Testis (tissue), 3 donors: Measurements from ENCODE around the gene ZNF804B. TPM values are rescaled to one million over a fixed set of nuclear protein-coding genes. Genes with fewer than 3 reads are reported as not detected.

Experiments used
- DNase-seq: peaks from one replicate; pipeline ENCODE4 v3.0.0-alpha.2; 2019
- H3K27ac ChIP-seq, 2 donors: fragments of 200-600 bp; sonication (generic); one replicate each; pipeline ENCODE4 v1.5.1; 2019
- H3K27me3 ChIP-seq: fragments of 200-600 bp; sonication (generic); one replicate; pipeline ENCODE4 v1.5.1; 2019
- H3K36me3 ChIP-seq: fragments of 200-600 bp; sonication (generic); one replicate; pipeline ENCODE4 v1.5.1; 2017; ENCODE audit warnings: low read depth; ENCODE audit errors: missing control alignments
- H3K4me1 ChIP-seq: fragments of 200-600 bp; sonication (generic); one replicate; pipeline ENCODE4 v1.5.1; 2019
- H3K4me3 ChIP-seq, 2 donors: fragments of 200-600 bp; sonication (generic); one replicate each; pipeline ENCODE4 v1.5.1; 2017 to 2019
- H3K9me3 ChIP-seq: fragments of 200-600 bp; sonication (generic); one replicate; pipeline ENCODE4 v1.5.1; 2017
- CTCF ChIP-seq, 3 experiments: fragments of 450-650 bp in 2 of 3; fragments of 200-600 bp in 1 of 3; sonication (generic) in 1 of 3; IDR thresholded peaks; one replicate each; pipeline ENCODE4 v1.5.1; 2016 to 2019; ENCODE audit warnings: antibody characterized with exemption in 3 of 3, mild to moderate bottlenecking in 2 of 3, moderate library complexity in 1 of 3
- POLR2A ChIP-seq: fragments of 450-650 bp; IDR thresholded peaks from one replicate; pipeline ENCODE4 v1.6.1; 2017; ENCODE audit warnings: antibody characterized with exemption, mild to moderate bottlenecking, moderate library complexity
- WGBS, 2 donors: methylation state at CpG; one replicate each; pipeline ENCODE4 v1.1.5; 2018; 5-methylcytosine and 5-hydroxymethylcytosine counted together
- intact Hi-C: fragments of 100-400 bp; cut with DNase I; formaldehyde crosslinking; loops from one replicate; pipeline ENCODE4 v1.15.1; 2023; ENCODE audit warnings: low total_unique reads
- polyA plus RNA-seq: library from polyadenylated mRNA; stranded (reverse); fragments of 350-450 nt; fragmentation: Illumina TruSeq; extraction: RNeasy Lipid Tissue Mini Kit (QIAGEN cat#74804); gene quantifications from one replicate; pipeline ENCODE4 v1.2.3, GENCODE V29; 2014; ENCODE audit warnings: low read depth, low replicate concordance; ENCODE audit not compliant: insufficient read depth
- total RNA-seq, 2 donors: library from RNA; depleted of rRNA; stranded (reverse); fragments of >200 nt; gene quantifications; one replicate each; pipeline ENCODE4 v1.2.3, GENCODE V29; 2016

Gene ZNF804B
- total and polyA plus RNA-seq, 3 donors from 2014 or later = 0.39 to 0.43 TPM; not detected in 1

- H3K27me3 ChIP-seq = no peaks in the 10 kb centered on the region
- DNase-seq = no peak
- no peak overlapping the region for H3K27ac ChIP-seq
- intact Hi-C loops = no loop called here
- TF ChIP-seq POLR2A = no peak
- TF ChIP-seq CTCF (IDR thresholded peaks at IDR 0.05) = no peak
- H3K4me3 ChIP-seq = no peak overlapping the region
- H3K4me1 ChIP-seq = no peaks in the 10 kb centered on the region
- H3K36me3 ChIP-seq = no peaks in the 10 kb centered on the region
- no peaks in the 10 kb centered on the region for H3K9me3 ChIP-seq
These were observed 59.1 kb downstream of the ZNF804B start for GRCh38 chr7:88818552-88818951.

GRCh38 chr7:88826222-88826621 lies 66.7 kb downstream of the ZNF804B start:
- WGBS, 2 donors = 72 to 77% methylated on average over 3 of the region's 3 CpGs

GRCh38 chr7:88835147-88835728 lies 75.7 kb downstream of the ZNF804B start:
- no peak overlapping the region for H3K4me3 ChIP-seq
- H3K27me3 ChIP-seq = no peaks in the 10 kb centered on the region
- no peak for DNase-seq
- 62 to 70% methylated on average over 3 of the region's 3 CpGs for WGBS, 2 donors
- no peaks in the 10 kb centered on the region for H3K9me3 ChIP-seq
- intact Hi-C loops = no loop called here
- H3K27ac ChIP-seq = no peak overlapping the region
- H3K4me1 ChIP-seq = no peaks in the 10 kb centered on the region
- TF ChIP-seq CTCF (IDR thresholded peaks at IDR 0.05) (peak; percentile 16 to 36 (median 20)), POLR2A (no peak)
- H3K36me3 ChIP-seq = no peaks in the 10 kb centered on the region

More at GRCh38 chr7:88826222-88826621, 66.7 kb downstream of the ZNF804B start:
- no peaks in the 10 kb centered on the region for H3K27me3 ChIP-seq
- no peaks in the 10 kb centered on the region for H3K36me3 ChIP-seq
- no peak overlapping the region for H3K27ac ChIP-seq
- H3K9me3 ChIP-seq = no peaks in the 10 kb centered on the region
- H3K4me1 ChIP-seq = no peaks in the 10 kb centered on the region
- no peak for DNase-seq
- intact Hi-C loops = no loop called here
- no peak overlapping the region for H3K4me3 ChIP-seq
- no peak for TF ChIP-seq CTCF (IDR thresholded peaks at IDR 0.05)
- TF ChIP-seq POLR2A = no peak

GRCh38 chr7:88842201-88842600 lies 82.7 kb downstream of the ZNF804B start:
- H3K27me3 ChIP-seq = no peaks in the 10 kb centered on the region
- no peaks in the 10 kb centered on the region for H3K4me1 ChIP-seq
- intact Hi-C loops = no loop called here
- no peaks in the 10 kb centered on the region for H3K9me3 ChIP-seq
- no peak for DNase-seq
- TF ChIP-seq CTCF (IDR thresholded peaks at IDR 0.05) = no peak
- no peak for TF ChIP-seq POLR2A
- H3K4me3 ChIP-seq = no peak overlapping the region
- H3K36me3 ChIP-seq = no peaks in the 10 kb centered on the region
- H3K27ac ChIP-seq = no peak overlapping the region

GRCh38 chr7:88845091-88845490 lies 85.6 kb downstream of the ZNF804B start:
- no peaks in the 10 kb centered on the region for H3K4me1 ChIP-seq
- H3K27me3 ChIP-seq = no peaks in the 10 kb centered on the region
- WGBS, 2 donors = 84% methylated on average over 12 of the region's 12 CpGs
- intact Hi-C loops = no loop called here
- DNase-seq = no peak
- TF ChIP-seq POLR2A (no peak), CTCF (IDR thresholded peaks at IDR 0.05) (no peak)
- no peak overlapping the region for H3K27ac ChIP-seq
- no peaks in the 10 kb centered on the region for H3K9me3 ChIP-seq
- H3K4me3 ChIP-seq = no peak overlapping the region
- H3K36me3 ChIP-seq = no peaks in the 10 kb centered on the region
